HepG2 (cell line): Measurements from ENCODE around the gene BRD3. TPM values are rescaled to one million over a fixed set of nuclear protein-coding genes. Genes with fewer than 3 reads are reported as not detected.

Experiments used
- BRD4 ChIP-seq: sonication (generic); formaldehyde crosslinking; IDR thresholded peaks from 2 replicates; pipeline ENCODE4 v1.4.0; 2020; ENCODE audit warnings: missing genetic modification reagents
- FOXO4 ChIP-seq: sonication (generic); formaldehyde crosslinking; conservative IDR thresholded peaks from 2 replicates; pipeline ENCODE4 v1.8.1; 2023; ENCODE audit warnings: missing genetic modification reagents
- GABPB1 ChIP-seq: IDR thresholded peaks from 2 replicates; pipeline ENCODE4 v1.6.1; 2016; ENCODE audit warnings: mild to moderate bottlenecking, missing genetic modification reagents, moderate library complexity, missing compliant biosample characterization
- GATAD2A ChIP-seq: IDR thresholded peaks from 2 replicates; pipeline ENCODE4 v1.6.1; 2016
- GTF3A ChIP-seq: sonication (generic); formaldehyde crosslinking; conservative IDR thresholded peaks from 2 replicates; pipeline ENCODE4 v1.4.0; 2020; ENCODE audit warnings: mild to moderate bottlenecking, missing genetic modification reagents
- IRF9 ChIP-seq: sonication (generic); formaldehyde crosslinking; IDR thresholded peaks from 2 replicates; pipeline ENCODE4 v1.8.0; 2022; ENCODE audit warnings: missing genetic modification reagents, mild to moderate bottlenecking, borderline replicate concordance
- MYC ChIP-seq: sonication (generic); formaldehyde crosslinking; IDR thresholded peaks from 2 replicates; pipeline ENCODE4 v1.9.0; 2021; ENCODE audit warnings: missing genetic modification reagents, borderline replicate concordance
- NFE2 ChIP-seq: sonication (generic); formaldehyde crosslinking; IDR thresholded peaks from 2 replicates; pipeline ENCODE4 v1.4.0; 2020; ENCODE audit warnings: missing genetic modification reagents
- PHB2 ChIP-seq: fragments of 450-650 bp; IDR thresholded peaks from 2 replicates; pipeline ENCODE4 v1.6.1; 2018; ENCODE audit not compliant: partially characterized antibody
- PITX1 ChIP-seq: sonication (generic); formaldehyde crosslinking; IDR thresholded peaks from 2 replicates; pipeline ENCODE4 v1.5.1; 2020; ENCODE audit warnings: mild to moderate bottlenecking, missing genetic modification reagents
- PREB ChIP-seq: sonication (generic); formaldehyde crosslinking; IDR thresholded peaks from 2 replicates; pipeline ENCODE4 v1.4.0; 2020; ENCODE audit warnings: missing genetic modification reagents
- SAFB2 ChIP-seq: sonication (generic); formaldehyde crosslinking; IDR thresholded peaks from 2 replicates; pipeline ENCODE4 v1.5.1; 2020; ENCODE audit warnings: missing genetic modification reagents, low read depth, mild to moderate bottlenecking, borderline replicate concordance
- SUZ12 ChIP-seq: fragments of 150-350 bp; IDR thresholded peaks from 2 replicates; pipeline ENCODE4 v1.6.1; 2014; ENCODE audit warnings: low read depth, low read length
- ZNF615 ChIP-seq: sonication (generic); formaldehyde crosslinking; IDR thresholded peaks from 2 replicates; pipeline ENCODE4 v1.5.0; 2020; ENCODE audit warnings: mild to moderate bottlenecking, missing genetic modification reagents, borderline replicate concordance
- ZNF777 ChIP-seq: sonication (generic); formaldehyde crosslinking; IDR thresholded peaks from 2 replicates; pipeline ENCODE4 v1.4.0; 2020; ENCODE audit warnings: missing genetic modification reagents
- ZSCAN21 ChIP-seq: sonication (generic); formaldehyde crosslinking; IDR thresholded peaks from 2 replicates; pipeline ENCODE4 v1.8.0; 2022; ENCODE audit warnings: mild to moderate bottlenecking, missing genetic modification reagents, moderate library complexity, borderline replicate concordance
- polyA plus RNA-seq, 8 experiments: library from polyadenylated mRNA; depleted of rRNA in 3 of 8; stranded (reverse) in 7 of 8; unstranded in 1 of 8; fragments of >200 nt; fragmentation: Illumina TruSeq in 4 of 8; extraction: Trizol in 4 of 8; gene quantifications; 2 replicates each; pipeline versions ENCODE4 v1.2.1 to v1.2.3, GENCODE V29; 2011 to 2016; ENCODE audit warnings: low read depth in 4 of 8, missing spikeins in 1 of 8, mixed read lengths in 1 of 8; ENCODE audit not compliant: insufficient read depth in 1 of 8
- total RNA-seq, 5 experiments: library from RNA; depleted of rRNA; stranded (reverse); fragments of >200 nt; fragmentation: Illumina TruSeq; extraction: Trizol; gene quantifications; 2 replicates each; pipeline ENCODE4 v1.2.3, GENCODE V29; 2016; ENCODE audit warnings: low read depth in 1 of 5
- TF ChIP-seq, protein P1 (sequence below): sonication (generic); formaldehyde crosslinking; IDR thresholded peaks from 2 replicates; pipeline ENCODE4 v1.4.0; 2020; ENCODE audit warnings: mild to moderate bottlenecking, missing genetic modification reagents, borderline replicate concordance
- TF ChIP-seq, protein P2 (sequence below): sonication (generic); formaldehyde crosslinking; IDR thresholded peaks from 2 replicates; pipeline ENCODE4 v1.4.0; 2020; ENCODE audit warnings: missing genetic modification reagents, borderline replicate concordance
- TF ChIP-seq, protein P3 (sequence below): sonication (generic); formaldehyde crosslinking; conservative IDR thresholded peaks from 2 replicates; pipeline ENCODE4 v1.4.0; 2020; ENCODE audit warnings: missing genetic modification reagents
- TF ChIP-seq, protein P4 (sequence below): IDR thresholded peaks from 2 replicates; pipeline ENCODE4 v1.6.1; 2012; ENCODE audit warnings: low read depth, low read length, improper control_type of control experiment

The BRD3 gene
- total and polyA plus RNA-seq, 2 of the 13 experiments (the other 11 are each of a cell fraction or from before 2014, with no cell fraction given), result 5.9 to 12.9 TPM

DNA sequence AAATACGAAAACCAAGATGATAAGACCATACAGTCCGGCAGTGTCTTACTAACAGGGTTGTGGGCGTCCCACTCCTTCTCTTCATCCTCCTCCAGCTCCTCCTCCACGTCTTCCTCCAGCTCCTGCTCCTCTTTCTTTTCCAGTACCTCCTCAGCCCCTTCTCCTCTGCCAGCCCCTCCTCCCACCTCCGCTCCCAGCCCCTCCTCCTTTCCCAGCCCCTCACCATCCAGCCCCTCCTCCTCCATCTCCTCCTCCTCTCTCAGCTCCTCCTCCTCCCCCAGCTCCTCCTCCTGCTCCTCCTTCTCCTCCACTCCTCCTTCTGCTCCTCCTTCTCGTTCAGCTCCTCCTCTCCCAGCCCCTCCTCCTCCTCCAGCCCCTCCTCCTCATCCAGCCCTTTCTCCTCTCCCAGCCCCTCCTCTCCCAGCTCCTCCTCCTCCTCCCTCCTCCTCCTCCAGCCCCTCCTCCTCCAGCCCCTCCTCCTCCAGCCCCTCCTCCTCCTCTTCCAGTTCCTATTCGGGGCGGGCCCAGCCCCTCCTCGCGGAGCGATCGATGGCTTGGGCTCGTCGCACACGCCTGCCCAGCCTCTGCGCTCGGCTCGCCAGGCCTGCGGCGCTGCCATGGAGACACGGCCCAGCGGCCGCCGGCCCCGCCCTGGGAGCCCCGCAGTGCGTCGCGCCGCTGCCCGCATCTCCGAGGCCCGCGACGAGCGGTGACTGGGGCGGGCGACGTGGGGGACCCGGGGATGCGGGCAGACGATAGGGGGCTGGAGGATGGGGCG is 42.8 kb downstream of the BRD3 start, which contains the start of gene BRD3OS (continued):
- TF ChIP-seq, protein P1, sequence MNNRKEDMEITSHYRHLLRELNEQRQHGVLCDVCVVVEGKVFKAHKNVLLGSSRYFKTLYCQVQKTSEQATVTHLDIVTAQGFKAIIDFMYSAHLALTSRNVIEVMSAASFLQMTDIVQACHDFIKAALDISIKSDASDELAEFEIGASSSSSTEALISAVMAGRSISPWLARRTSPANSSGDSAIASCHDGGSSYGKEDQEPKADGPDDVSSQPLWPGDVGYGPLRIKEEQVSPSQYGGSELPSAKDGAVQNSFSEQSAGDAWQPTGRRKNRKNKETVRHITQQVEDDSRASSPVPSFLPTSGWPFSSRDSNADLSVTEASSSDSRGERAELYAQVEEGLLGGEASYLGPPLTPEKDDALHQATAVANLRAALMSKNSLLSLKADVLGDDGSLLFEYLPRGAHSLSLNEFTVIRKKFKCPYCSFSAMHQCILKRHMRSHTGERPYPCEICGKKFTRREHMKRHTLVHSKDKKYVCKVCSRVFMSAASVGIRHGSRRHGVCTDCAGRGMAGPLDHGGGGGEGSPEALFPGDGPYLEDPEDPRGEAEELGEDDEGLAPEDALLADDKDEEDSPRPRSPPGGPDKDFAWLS (CRISPR knock-in tag), result 0 out of 2 replicates have a peak, but pooled peaks have one; percentile 40
- TF ChIP-seq PITX1 (no peak), SAFB2 (CRISPR knock-in tag) (no peak), PHB2 (no peak), GTF3A (CRISPR knock-in tag) (0 out of 2 replicates have a peak, but pooled peaks have one; percentile 56), ZSCAN21 (CRISPR knock-in tag) (peak; percentile 54; the same call in 1 of the 2 replicates), GABPB1 (CRISPR knock-in tag) (peak; percentile 47; the same call in 1 of the 2 replicates), SUZ12 (no peak), NFE2 (CRISPR knock-in tag) (no peak), MYC (peak; percentile 26), GATAD2A (CRISPR knock-in tag) (no peak), IRF9 (CRISPR knock-in tag) (no peak), FOXO4 (no peak), PREB (CRISPR knock-in tag) (no peak), ZNF777 (0 out of 2 replicates have a peak, but pooled peaks have one; percentile 18), ZNF615 (CRISPR knock-in tag) (no peak), BRD4 (CRISPR knock-in tag) (no peak)
- TF ChIP-seq, protein P2, sequence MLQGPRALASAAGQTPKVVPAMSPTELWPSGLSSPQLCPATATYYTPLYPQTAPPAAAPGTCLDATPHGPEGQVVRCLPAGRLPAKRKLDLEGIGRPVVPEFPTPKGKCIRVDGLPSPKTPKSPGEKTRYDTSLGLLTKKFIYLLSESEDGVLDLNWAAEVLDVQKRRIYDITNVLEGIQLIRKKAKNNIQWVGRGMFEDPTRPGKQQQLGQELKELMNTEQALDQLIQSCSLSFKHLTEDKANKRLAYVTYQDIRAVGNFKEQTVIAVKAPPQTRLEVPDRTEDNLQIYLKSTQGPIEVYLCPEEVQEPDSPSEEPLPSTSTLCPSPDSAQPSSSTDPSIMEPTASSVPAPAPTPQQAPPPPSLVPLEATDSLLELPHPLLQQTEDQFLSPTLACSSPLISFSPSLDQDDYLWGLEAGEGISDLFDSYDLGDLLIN (CRISPR knock-in tag), result no peak
- TF ChIP-seq, protein P3, sequence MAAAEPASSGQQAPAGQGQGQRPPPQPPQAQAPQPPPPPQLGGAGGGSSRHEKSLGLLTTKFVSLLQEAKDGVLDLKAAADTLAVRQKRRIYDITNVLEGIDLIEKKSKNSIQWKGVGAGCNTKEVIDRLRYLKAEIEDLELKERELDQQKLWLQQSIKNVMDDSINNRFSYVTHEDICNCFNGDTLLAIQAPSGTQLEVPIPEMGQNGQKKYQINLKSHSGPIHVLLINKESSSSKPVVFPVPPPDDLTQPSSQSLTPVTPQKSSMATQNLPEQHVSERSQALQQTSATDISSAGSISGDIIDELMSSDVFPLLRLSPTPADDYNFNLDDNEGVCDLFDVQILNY (CRISPR knock-in tag), result no peak
- TF ChIP-seq, protein P4, sequence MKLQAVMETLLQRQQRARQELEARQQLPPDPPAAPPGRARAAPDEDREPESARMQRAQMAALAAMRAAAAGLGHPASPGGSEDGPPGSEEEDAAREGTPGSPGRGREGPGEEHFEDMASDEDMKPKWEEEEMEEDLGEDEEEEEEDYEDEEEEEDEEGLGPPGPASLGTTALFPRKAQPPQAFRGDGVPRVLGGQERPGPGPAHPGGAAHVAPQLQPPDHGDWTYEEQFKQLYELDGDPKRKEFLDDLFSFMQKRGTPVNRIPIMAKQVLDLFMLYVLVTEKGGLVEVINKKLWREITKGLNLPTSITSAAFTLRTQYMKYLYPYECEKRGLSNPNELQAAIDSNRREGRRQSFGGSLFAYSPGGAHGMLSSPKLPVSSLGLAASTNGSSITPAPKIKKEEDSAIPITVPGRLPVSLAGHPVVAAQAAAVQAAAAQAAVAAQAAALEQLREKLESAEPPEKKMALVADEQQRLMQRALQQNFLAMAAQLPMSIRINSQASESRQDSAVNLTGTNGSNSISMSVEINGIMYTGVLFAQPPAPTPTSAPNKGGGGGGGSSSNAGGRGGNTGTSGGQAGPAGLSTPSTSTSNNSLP, result peak; percentile 16; the same call in 1 of the 2 replicates
